Endodermal cell (in vitro differentiated cells): ENCODE results near the gene LARP6. TPM values are rescaled to one million over a fixed set of nuclear protein-coding genes. Genes with fewer than 3 reads are reported as not detected.
"Not testable (repeated sequence)": the region's sequence is repeated elsewhere in the genome, so short reads cannot be mapped to it uniquely, and the experiment has no call there.

ENCODE experiments used
- DNase-seq: peaks from one replicate; pipeline ENCODE4 v3.0.0-alpha.2; 2017
- H3K27ac ChIP-seq: 2 replicates; pipeline ENCODE4 v1.5.1; 2013; ENCODE audit warnings: mild to moderate bottlenecking, low read depth, low read length, moderate library complexity
- H3K27me3 ChIP-seq: 2 replicates; pipeline ENCODE4 v1.6.1; 2013; ENCODE audit warnings: mild to moderate bottlenecking, low read length, moderate library complexity; ENCODE audit not compliant: insufficient read depth, control insufficient read depth, poor library complexity, severe bottlenecking
- H3K36me3 ChIP-seq: 2 replicates; pipeline ENCODE4 v1.7.0; 2013; ENCODE audit warnings: mild to moderate bottlenecking, low read length, moderate library complexity; ENCODE audit not compliant: control insufficient read depth, insufficient read depth
- H3K4me1 ChIP-seq: one replicate; pipeline ENCODE4 v1.7.0; 2013; ENCODE audit warnings: low read length; ENCODE audit not compliant: control insufficient read depth, insufficient read depth
- H3K4me3 ChIP-seq: 2 replicates; pipeline ENCODE4 v1.5.1; 2013; ENCODE audit warnings: mild to moderate bottlenecking, low read length, moderate library complexity
- H3K9ac ChIP-seq: 2 replicates; pipeline ENCODE4 v1.6.1; 2013; ENCODE audit warnings: mild to moderate bottlenecking, low read length, moderate library complexity; ENCODE audit not compliant: poor library complexity, severe bottlenecking; ENCODE audit errors: extremely low read depth
- H3K9me3 ChIP-seq: 2 replicates; pipeline ENCODE4 v1.6.1; 2013; ENCODE audit warnings: mild to moderate bottlenecking, low read length, moderate library complexity; ENCODE audit not compliant: control insufficient read depth
- H3K27ac Mint-ChIP-seq: 2 replicates; pipeline ENCODE4 v1.8.0; 2020; ENCODE audit warnings: mixed read lengths
- H3K27me3 Mint-ChIP-seq: 2 replicates; pipeline ENCODE4 v1.8.0; 2021; ENCODE audit warnings: mild to moderate bottlenecking, mixed read lengths; ENCODE audit not compliant: insufficient read depth
- H3K36me3 Mint-ChIP-seq: 2 replicates; pipeline ENCODE4 v1.8.0; 2020; ENCODE audit warnings: low read depth, mixed read lengths
- H3K4me1 Mint-ChIP-seq: 2 replicates; pipeline ENCODE4 v1.8.0; 2020; ENCODE audit warnings: mixed read lengths
- H3K4me3 Mint-ChIP-seq: 2 replicates; pipeline ENCODE4 v1.8.0; 2020; ENCODE audit warnings: mild to moderate bottlenecking, moderate library complexity, mixed read lengths
- H3K9me3 Mint-ChIP-seq: 2 replicates; pipeline ENCODE4 v1.8.0; 2020; ENCODE audit warnings: mild to moderate bottlenecking, mixed read lengths
- WGBS, 2 experiments: methylation state at CpG; one replicate each; pipeline versions ENCODE4 v1.1.5 to v1.1.7; 2013; ENCODE audit warnings: missing lambda C conversion rate in 2 of 2, mixed read lengths in 1 of 2; ENCODE audit not compliant: insufficient coverage in 1 of 2, insufficient read length in 1 of 2; 5-methylcytosine and 5-hydroxymethylcytosine counted together
- total RNA-seq, 2 donors: library from RNA; stranded (reverse); fragmentation: NEBNext Ultra II Directional in 1 of 2; extraction: Animal tissue kit (Norgen Biotek cat#: 25700) in 1 of 2; gene quantifications; 2 replicates in 1 of 2; 3 replicates in 1 of 2; pipeline ENCODE4 v1.2.1, GENCODE V29; 2021
- TF ChIP-seq, protein P1 (sequence below): fragments of 200-600 bp; sonication (generic); conservative IDR thresholded peaks from 2 replicates; pipeline ENCODE4 v1.5.0; 2021; ENCODE audit warnings: antibody characterized with exemption, mild to moderate bottlenecking

Gene LARP6
- total RNA-seq, 2 donors from 2014 or later, result 24.0 to 24.9 TPM

GRCh38 chr15:70812827-70813364 is 41.1 kb downstream of the LARP6 start:
- WGBS, 2 experiments, result 91 to 100% methylated on average over 2 to 4 of the region's 4 CpGs
- DNase-seq, result peak; percentile 12
- no peaks in the 10 kb centered on the region for H3K27me3 Mint-ChIP-seq
- H3K9me3 Mint-ChIP-seq, result peaks cover 9% of the 10 kb centered on the region
- H3K4me1 ChIP-seq, result peaks cover 6% of the 10 kb centered on the region
- TF ChIP-seq, protein P1, sequence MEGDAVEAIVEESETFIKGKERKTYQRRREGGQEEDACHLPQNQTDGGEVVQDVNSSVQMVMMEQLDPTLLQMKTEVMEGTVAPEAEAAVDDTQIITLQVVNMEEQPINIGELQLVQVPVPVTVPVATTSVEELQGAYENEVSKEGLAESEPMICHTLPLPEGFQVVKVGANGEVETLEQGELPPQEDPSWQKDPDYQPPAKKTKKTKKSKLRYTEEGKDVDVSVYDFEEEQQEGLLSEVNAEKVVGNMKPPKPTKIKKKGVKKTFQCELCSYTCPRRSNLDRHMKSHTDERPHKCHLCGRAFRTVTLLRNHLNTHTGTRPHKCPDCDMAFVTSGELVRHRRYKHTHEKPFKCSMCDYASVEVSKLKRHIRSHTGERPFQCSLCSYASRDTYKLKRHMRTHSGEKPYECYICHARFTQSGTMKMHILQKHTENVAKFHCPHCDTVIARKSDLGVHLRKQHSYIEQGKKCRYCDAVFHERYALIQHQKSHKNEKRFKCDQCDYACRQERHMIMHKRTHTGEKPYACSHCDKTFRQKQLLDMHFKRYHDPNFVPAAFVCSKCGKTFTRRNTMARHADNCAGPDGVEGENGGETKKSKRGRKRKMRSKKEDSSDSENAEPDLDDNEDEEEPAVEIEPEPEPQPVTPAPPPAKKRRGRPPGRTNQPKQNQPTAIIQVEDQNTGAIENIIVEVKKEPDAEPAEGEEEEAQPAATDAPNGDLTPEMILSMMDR, result no peak
- peaks cover 22% of the 10 kb centered on the region for H3K4me1 Mint-ChIP-seq
- H3K27me3 ChIP-seq, result no peaks in the 10 kb centered on the region
- H3K4me3 Mint-ChIP-seq, result no peak overlapping the region
- H3K36me3 ChIP-seq, result no peaks in the 10 kb centered on the region
- no peak overlapping the region for H3K9ac ChIP-seq
- no peak overlapping the region for H3K27ac Mint-ChIP-seq
- H3K9me3 ChIP-seq, result peaks cover 18% of the 10 kb centered on the region
- H3K4me3 ChIP-seq, result no peak overlapping the region
- H3K27ac ChIP-seq, result no peak overlapping the region
- no peaks in the 10 kb centered on the region for H3K36me3 Mint-ChIP-seq

DNA sequence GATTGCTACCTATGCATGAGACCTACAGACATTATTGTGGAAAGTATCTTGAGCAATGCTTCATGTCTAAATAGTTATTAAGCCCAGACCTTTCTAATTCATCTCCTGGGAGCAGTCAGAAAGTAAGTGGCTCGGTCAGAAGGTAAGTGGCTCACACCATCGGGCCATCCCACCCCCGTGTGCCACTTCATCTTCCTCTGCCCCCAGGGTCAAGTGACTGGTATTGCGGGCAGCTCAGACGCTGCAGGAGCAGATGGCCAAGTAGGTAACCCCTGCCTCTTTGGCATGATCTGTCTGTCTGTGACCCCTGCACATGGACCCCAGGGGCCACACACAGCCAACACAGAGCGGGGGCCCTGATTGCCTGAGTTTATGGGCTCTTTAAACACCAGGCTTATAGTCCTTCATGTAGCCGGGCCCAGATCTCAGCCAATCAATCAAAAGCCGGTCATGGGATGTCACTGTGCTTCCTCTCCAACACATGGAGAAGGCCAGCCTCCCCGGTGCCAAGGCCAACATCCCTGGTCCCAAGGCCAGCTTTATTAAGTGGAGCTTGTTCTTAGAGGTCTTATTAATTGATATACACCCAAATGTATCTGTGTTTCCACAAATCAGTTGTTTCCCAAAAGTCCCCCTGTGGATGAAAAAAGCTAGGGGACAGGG is 42.9 kb downstream of the LARP6 start:
- Histone ChIP-seq H3K27ac (no peak overlapping the region), H3K27me3 (no peaks in the 10 kb centered on the region), H3K9ac (no peak overlapping the region), H3K36me3 (no peaks in the 10 kb centered on the region), H3K4me1 (peaks cover 6% of the 10 kb centered on the region), H3K9me3 (peaks cover 18% of the 10 kb centered on the region), H3K4me3 (no peak overlapping the region)
- TF ChIP-seq, protein P1, result peak; percentile 48
- H3K27ac Mint-ChIP-seq, result no peak overlapping the region
- WGBS, 2 experiments, result 94 to 96% methylated on average over 9 of the region's 9 CpGs
- no peak overlapping the region for H3K4me3 Mint-ChIP-seq
- peaks cover 9% of the 10 kb centered on the region for H3K9me3 Mint-ChIP-seq
- peaks cover 20% of the 10 kb centered on the region for H3K4me1 Mint-ChIP-seq
- no peaks in the 10 kb centered on the region for H3K27me3 Mint-ChIP-seq
- no peaks in the 10 kb centered on the region for H3K36me3 Mint-ChIP-seq
- DNase-seq, result peak; percentile 40

GRCh38 chr15:70806992-70807712 is 46.8 kb downstream of the LARP6 start:
- peaks cover 3% of the 10 kb centered on the region for H3K4me1 Mint-ChIP-seq
- TF ChIP-seq, protein P1, result no peak
- 93 to 94% methylated on average over 8 of the region's 9 CpGs for WGBS, 2 experiments
- H3K4me3 ChIP-seq, result no peak overlapping the region
- H3K27ac ChIP-seq, result no peak overlapping the region
- peaks cover 3% of the 10 kb centered on the region for H3K4me1 ChIP-seq
- no peaks in the 10 kb centered on the region for H3K27me3 Mint-ChIP-seq
- H3K27me3 ChIP-seq, result no peaks in the 10 kb centered on the region
- H3K9ac ChIP-seq, result no peak overlapping the region
- H3K27ac Mint-ChIP-seq, result no peak overlapping the region
- no peaks in the 10 kb centered on the region for H3K36me3 Mint-ChIP-seq
- H3K4me3 Mint-ChIP-seq, result no peak overlapping the region
- no peaks in the 10 kb centered on the region for H3K9me3 ChIP-seq
- H3K36me3 ChIP-seq, result no peaks in the 10 kb centered on the region
- peak; percentile 13 for DNase-seq
- peaks cover 11% of the 10 kb centered on the region for H3K9me3 Mint-ChIP-seq

GRCh38 chr15:70804388-70804787 is 49.6 kb downstream of the LARP6 start:
- not testable (repeated sequence) for H3K9ac ChIP-seq, H3K4me1 ChIP-seq, H3K9me3 ChIP-seq, H3K4me3 ChIP-seq, H3K36me3 Mint-ChIP-seq, H3K27me3 Mint-ChIP-seq, H3K27ac ChIP-seq, H3K4me3 Mint-ChIP-seq, DNase-seq, H3K9me3 Mint-ChIP-seq, H3K27ac Mint-ChIP-seq, H3K36me3 ChIP-seq, H3K4me1 Mint-ChIP-seq, H3K27me3 ChIP-seq
- WGBS, 2 experiments, result 94 to 96% methylated on average over 3 to 9 of the region's 9 CpGs
